A549 (cell line): ENCODE measurements around the gene F2RL3.

Source experiments
- CEBPB ChIP-seq, 2 experiments: fragments of >200 bp in 1 of 2; sonication (Bioruptor Twin) in 1 of 2; formaldehyde crosslinking in 1 of 2; IDR thresholded peaks; 2 replicates each; pipeline ENCODE4 v1.6.1; 2012 to 2016
- EP300 ChIP-seq, 2 experiments: fragments of >200 bp; sonication (Bioruptor Twin); formaldehyde crosslinking; IDR thresholded peaks; 2 replicates in 1 of 2; 3 replicates in 1 of 2; pipeline ENCODE4 v1.6.1; 2016 to 2017
- GATA3 ChIP-seq: IDR thresholded peaks from 2 replicates; pipeline ENCODE4 v1.6.1; 2012; ENCODE audit warnings: borderline replicate concordance
- KDM1A ChIP-seq: fragments of 200-600 bp; sonication (generic); IDR thresholded peaks from 2 replicates; pipeline ENCODE4 v1.6.1; 2016; ENCODE audit warnings: low read depth, mild to moderate bottlenecking
- MAZ ChIP-seq: fragments of 150-350 bp; IDR thresholded peaks from 2 replicates; pipeline ENCODE4 v1.6.1; 2014; ENCODE audit warnings: antibody characterized with exemption, low read depth, low read length, borderline replicate concordance
- POLR2A ChIP-seq: IDR thresholded peaks from 2 replicates; pipeline ENCODE4 v1.6.1; 2012; ENCODE audit warnings: mild to moderate bottlenecking, low read length
- RCOR1 ChIP-seq: fragments of 150-350 bp; IDR thresholded peaks from 2 replicates; pipeline ENCODE4 v1.6.1; 2014; ENCODE audit warnings: antibody characterized with exemption, low read length, low read depth
- TF ChIP-seq, protein P1 (sequence below): fragments of 450-650 bp; IDR thresholded peaks from 2 replicates; pipeline ENCODE4 v1.6.1; 2014; ENCODE audit warnings: antibody characterized with exemption
- TF ChIP-seq, protein P2 (sequence below): fragments of >200 bp; sonication (Bioruptor Twin); formaldehyde crosslinking; IDR thresholded peaks from 3 replicates; pipeline ENCODE4 v1.5.1; 2016
- TF ChIP-seq, protein P3 (sequence below): IDR thresholded peaks from 2 replicates; pipeline ENCODE4 v1.6.1; 2012
- TF ChIP-seq, protein P4 (sequence below): fragments of 250-450 bp; sonication (Bioruptor Pico); IDR thresholded peaks from 2 replicates; pipeline ENCODE4 v1.5.0; 2021; ENCODE audit warnings: mild to moderate bottlenecking, moderate library complexity, borderline replicate concordance
- TF ChIP-seq, protein P5 (sequence below): fragments of 150-350 bp; IDR thresholded peaks from 2 replicates; pipeline ENCODE4 v1.6.1; 2014; ENCODE audit warnings: low read depth, mild to moderate bottlenecking, low read length

DNA sequence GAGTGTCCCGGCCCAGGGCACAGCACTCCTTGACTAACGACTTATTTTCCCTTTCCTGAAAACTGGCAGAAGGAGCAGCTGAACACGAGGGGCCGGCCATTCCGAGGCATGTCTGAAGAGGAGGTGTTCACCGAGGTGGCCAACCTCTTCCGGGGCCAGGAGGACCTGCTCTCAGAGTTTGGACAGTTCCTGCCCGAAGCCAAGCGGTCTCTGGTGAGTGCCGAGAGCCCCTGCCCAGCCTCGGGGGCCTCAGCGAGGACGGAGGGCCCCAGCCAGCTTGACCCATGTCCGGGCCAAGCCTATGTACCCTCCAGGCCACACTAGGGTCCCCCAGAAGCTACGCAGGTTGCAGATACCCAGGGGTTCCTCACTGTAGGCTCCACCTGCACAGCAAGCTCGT, 41.9 kb upstream of the F2RL3 start:
- TF ChIP-seq, protein P1, sequence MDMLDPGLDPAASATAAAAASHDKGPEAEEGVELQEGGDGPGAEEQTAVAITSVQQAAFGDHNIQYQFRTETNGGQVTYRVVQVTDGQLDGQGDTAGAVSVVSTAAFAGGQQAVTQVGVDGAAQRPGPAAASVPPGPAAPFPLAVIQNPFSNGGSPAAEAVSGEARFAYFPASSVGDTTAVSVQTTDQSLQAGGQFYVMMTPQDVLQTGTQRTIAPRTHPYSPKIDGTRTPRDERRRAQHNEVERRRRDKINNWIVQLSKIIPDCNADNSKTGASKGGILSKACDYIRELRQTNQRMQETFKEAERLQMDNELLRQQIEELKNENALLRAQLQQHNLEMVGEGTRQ = no peak
- TF ChIP-seq, protein P2, sequence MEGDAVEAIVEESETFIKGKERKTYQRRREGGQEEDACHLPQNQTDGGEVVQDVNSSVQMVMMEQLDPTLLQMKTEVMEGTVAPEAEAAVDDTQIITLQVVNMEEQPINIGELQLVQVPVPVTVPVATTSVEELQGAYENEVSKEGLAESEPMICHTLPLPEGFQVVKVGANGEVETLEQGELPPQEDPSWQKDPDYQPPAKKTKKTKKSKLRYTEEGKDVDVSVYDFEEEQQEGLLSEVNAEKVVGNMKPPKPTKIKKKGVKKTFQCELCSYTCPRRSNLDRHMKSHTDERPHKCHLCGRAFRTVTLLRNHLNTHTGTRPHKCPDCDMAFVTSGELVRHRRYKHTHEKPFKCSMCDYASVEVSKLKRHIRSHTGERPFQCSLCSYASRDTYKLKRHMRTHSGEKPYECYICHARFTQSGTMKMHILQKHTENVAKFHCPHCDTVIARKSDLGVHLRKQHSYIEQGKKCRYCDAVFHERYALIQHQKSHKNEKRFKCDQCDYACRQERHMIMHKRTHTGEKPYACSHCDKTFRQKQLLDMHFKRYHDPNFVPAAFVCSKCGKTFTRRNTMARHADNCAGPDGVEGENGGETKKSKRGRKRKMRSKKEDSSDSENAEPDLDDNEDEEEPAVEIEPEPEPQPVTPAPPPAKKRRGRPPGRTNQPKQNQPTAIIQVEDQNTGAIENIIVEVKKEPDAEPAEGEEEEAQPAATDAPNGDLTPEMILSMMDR = no peak
- TF ChIP-seq EP300 (IDR thresholded peaks at IDR 0.05) (no peak), CEBPB (IDR thresholded peaks at IDR 0.05) (no peak), MAZ (no peak), RCOR1 (no peak), POLR2A (no peak), KDM1A (no peak), GATA3 (no peak)
- TF ChIP-seq, protein P3, sequence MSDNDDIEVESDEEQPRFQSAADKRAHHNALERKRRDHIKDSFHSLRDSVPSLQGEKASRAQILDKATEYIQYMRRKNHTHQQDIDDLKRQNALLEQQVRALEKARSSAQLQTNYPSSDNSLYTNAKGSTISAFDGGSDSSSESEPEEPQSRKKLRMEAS = no peak
- TF ChIP-seq, protein P4, sequence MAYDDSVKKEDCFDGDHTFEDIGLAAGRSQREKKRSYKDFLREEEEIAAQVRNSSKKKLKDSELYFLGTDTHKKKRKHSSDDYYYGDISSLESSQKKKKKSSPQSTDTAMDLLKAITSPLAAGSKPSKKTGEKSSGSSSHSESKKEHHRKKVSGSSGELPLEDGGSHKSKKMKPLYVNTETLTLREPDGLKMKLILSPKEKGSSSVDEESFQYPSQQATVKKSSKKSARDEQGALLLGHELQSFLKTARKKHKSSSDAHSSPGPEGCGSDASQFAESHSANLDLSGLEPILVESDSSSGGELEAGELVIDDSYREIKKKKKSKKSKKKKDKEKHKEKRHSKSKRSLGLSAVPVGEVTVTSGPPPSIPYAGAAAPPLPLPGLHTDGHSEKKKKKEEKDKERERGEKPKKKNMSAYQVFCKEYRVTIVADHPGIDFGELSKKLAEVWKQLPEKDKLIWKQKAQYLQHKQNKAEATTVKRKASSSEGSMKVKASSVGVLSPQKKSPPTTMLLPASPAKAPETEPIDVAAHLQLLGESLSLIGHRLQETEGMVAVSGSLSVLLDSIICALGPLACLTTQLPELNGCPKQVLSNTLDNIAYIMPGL = no peak
- TF ChIP-seq, protein P5, sequence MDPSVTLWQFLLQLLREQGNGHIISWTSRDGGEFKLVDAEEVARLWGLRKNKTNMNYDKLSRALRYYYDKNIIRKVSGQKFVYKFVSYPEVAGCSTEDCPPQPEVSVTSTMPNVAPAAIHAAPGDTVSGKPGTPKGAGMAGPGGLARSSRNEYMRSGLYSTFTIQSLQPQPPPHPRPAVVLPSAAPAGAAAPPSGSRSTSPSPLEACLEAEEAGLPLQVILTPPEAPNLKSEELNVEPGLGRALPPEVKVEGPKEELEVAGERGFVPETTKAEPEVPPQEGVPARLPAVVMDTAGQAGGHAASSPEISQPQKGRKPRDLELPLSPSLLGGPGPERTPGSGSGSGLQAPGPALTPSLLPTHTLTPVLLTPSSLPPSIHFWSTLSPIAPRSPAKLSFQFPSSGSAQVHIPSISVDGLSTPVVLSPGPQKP = no peak
